K562 (cell line): ENCODE results near the gene CXCL6. TPM values are rescaled to one million over a fixed set of nuclear protein-coding genes. Genes with fewer than 3 reads are reported as not detected.

Source experiments
- CHCHD3 ChIP-seq: fragments of 250-450 bp; sonication (Bioruptor Pico); IDR thresholded peaks from 2 replicates; pipeline ENCODE4 v2.1.2; 2022; ENCODE audit warnings: mild to moderate bottlenecking
- ETV5 ChIP-seq: sonication (generic); formaldehyde crosslinking; IDR thresholded peaks from 2 replicates; pipeline ENCODE4 v1.4.0; 2020; ENCODE audit warnings: low read depth, mild to moderate bottlenecking, missing genetic modification reagents
- FIP1L1 ChIP-seq: fragments of 200-400 bp; formaldehyde crosslinking; IDR thresholded peaks from 2 replicates; pipeline ENCODE4 v1.6.1; 2018; ENCODE audit warnings: mild to moderate bottlenecking, low read depth, low read length; ENCODE audit not compliant: poor library complexity, severe bottlenecking
- FOSL1 ChIP-seq: fragments of 200-800 bp; sonication (Bioruptor generic); conservative IDR thresholded peaks from 2 replicates; pipeline ENCODE4 v1.6.1; 2016; ENCODE audit warnings: missing genetic modification characterization, missing compliant biosample characterization
- GTF2E2 ChIP-seq: fragments of 200-800 bp; sonication (Bioruptor generic); IDR thresholded peaks from 2 replicates; pipeline ENCODE4 v1.6.1; 2016; ENCODE audit warnings: missing genetic modification characterization, missing compliant biosample characterization
- GTF3C2 ChIP-seq: IDR thresholded peaks from 3 replicates; pipeline ENCODE4 v1.6.1; 2011; ENCODE audit warnings: borderline replicate concordance, mild to moderate bottlenecking, moderate library complexity; ENCODE audit not compliant: insufficient read length; ENCODE audit errors: extremely low read depth
- HSF4 ChIP-seq: fragments of 250-450 bp; sonication (Bioruptor Pico); IDR thresholded peaks from 2 replicates; pipeline ENCODE4 v2.1.2; 2022; ENCODE audit warnings: mild to moderate bottlenecking, moderate library complexity, borderline replicate concordance
- KLF16 ChIP-seq: IDR thresholded peaks from 2 replicates; pipeline ENCODE4 v1.6.1; 2016; ENCODE audit warnings: antibody characterized with exemption
- MITF ChIP-seq: IDR thresholded peaks from 2 replicates; pipeline ENCODE4 v1.6.1; 2014; ENCODE audit warnings: antibody characterized with exemption
- NBN ChIP-seq: fragments of 450-650 bp; IDR thresholded peaks from 2 replicates; pipeline ENCODE4 v1.6.1; 2016; ENCODE audit warnings: low read depth, mild to moderate bottlenecking
- NEUROD1 ChIP-seq: fragments of 150-350 bp; IDR thresholded peaks from 2 replicates; pipeline ENCODE4 v1.6.1; 2014; ENCODE audit warnings: borderline replicate concordance, low read length, low read depth; ENCODE audit not compliant: partially characterized antibody
- NONO ChIP-seq, 2 experiments: fragments of 200-400 bp in 1 of 2; fragments of 450-650 bp in 1 of 2; formaldehyde crosslinking in 1 of 2; IDR thresholded peaks; 2 replicates each; pipeline ENCODE4 v1.6.1; 2017; ENCODE audit warnings: low read depth in 2 of 2, mild to moderate bottlenecking in 2 of 2, moderate library complexity in 2 of 2, low read length in 1 of 2
- NUFIP1 ChIP-seq: fragments of 450-650 bp; IDR thresholded peaks from 2 replicates; pipeline ENCODE4 v1.6.1; 2018; ENCODE audit not compliant: partially characterized antibody
- RAD51 ChIP-seq: fragments of 450-650 bp; IDR thresholded peaks from 2 replicates; pipeline ENCODE4 v1.7.1; 2016; ENCODE audit warnings: low read depth, mild to moderate bottlenecking, borderline replicate concordance
- RHOXF2B ChIP-seq: fragments of 250-450 bp; sonication (Bioruptor Pico); conservative IDR thresholded peaks from 2 replicates; pipeline ENCODE4 v1.5.1; 2021
- SMARCE1 ChIP-seq: fragments of 450-650 bp; IDR thresholded peaks from 2 replicates; pipeline ENCODE4 v1.7.1; 2016; ENCODE audit warnings: mild to moderate bottlenecking
- SRSF9 ChIP-seq: fragments of 200-400 bp; formaldehyde crosslinking; IDR thresholded peaks from 2 replicates; pipeline ENCODE4 v1.6.1; 2017; ENCODE audit warnings: low read depth, low read length, borderline replicate concordance
- STAG1 ChIP-seq: sonication (generic); formaldehyde crosslinking; IDR thresholded peaks from 2 replicates; pipeline ENCODE4 v1.5.0; 2020; ENCODE audit warnings: missing genetic modification reagents, borderline replicate concordance
- TBL1XR1 ChIP-seq, 2 experiments: IDR thresholded peaks; 2 replicates each; pipeline ENCODE4 v1.6.1; 2012; ENCODE audit warnings: improper control_type of control experiment in 2 of 2, low read length in 2 of 2, mild to moderate bottlenecking in 1 of 2
- THRB ChIP-seq: fragments of 450-650 bp; formaldehyde crosslinking; conservative IDR thresholded peaks from 2 replicates; pipeline ENCODE4 v1.4.0; 2022; ENCODE audit warnings: mild to moderate bottlenecking, missing genetic modification characterization
- XRCC4 ChIP-seq: IDR thresholded peaks from one replicate; pipeline ENCODE4 v1.6.1; 2011; ENCODE audit not compliant: insufficient read depth, insufficient read length; ENCODE audit errors: extremely low read depth
- ZNF134 ChIP-seq: fragments of 250-450 bp; sonication (Bioruptor Pico); conservative IDR thresholded peaks from 2 replicates; pipeline ENCODE4 v1.4.0; 2020
- ZNF165 ChIP-seq: fragments of 250-450 bp; sonication (Bioruptor Pico); IDR thresholded peaks from 2 replicates; pipeline ENCODE4 v1.4.0; 2020; ENCODE audit warnings: borderline replicate concordance
- ZNF3 ChIP-seq: fragments of 250-450 bp; sonication (Bioruptor Pico); IDR thresholded peaks from 2 replicates; pipeline ENCODE4 v1.5.0; 2021; ENCODE audit warnings: mild to moderate bottlenecking, moderate library complexity
- ZNF76 ChIP-seq: fragments of 250-450 bp; sonication (Bioruptor Pico); IDR thresholded peaks from 2 replicates; pipeline ENCODE4 v1.4.0; 2020; ENCODE audit warnings: mild to moderate bottlenecking, moderate library complexity, borderline replicate concordance
- polyA plus RNA-seq, 8 experiments: library from polyadenylated mRNA; depleted of rRNA in 4 of 8; stranded (reverse) in 5 of 8; unstranded in 3 of 8; fragments of >200 nt; fragmentation: Nextera tagmentation in 2 of 8; fragmentation: Illumina TruSeq in 1 of 8; extraction: Ambion mirVana in 2 of 8; extraction: Trizol in 1 of 8; gene quantifications; 2 replicates each; pipeline versions ENCODE4 v1.2.1 to v1.2.3, GENCODE V29; 2011 to 2014; ENCODE audit warnings: inconsistent platforms in 1 of 8, missing spikeins in 1 of 8
- total RNA-seq, 7 experiments: library from RNA; depleted of rRNA in 6 of 7; stranded (reverse); fragments of >200 nt in 6 of 7; fragmentation: Illumina TruSeq in 2 of 7; extraction: Trizol in 2 of 7; gene quantifications; 2 replicates each; pipeline versions ENCODE4 v1.2.1 to v1.2.3, GENCODE V29; 2011 to 2021; ENCODE audit warnings: low replicate concordance in 1 of 7

Gene CXCL6
- total and polyA plus RNA-seq, 9 of the 15 experiments (the other 6 are each of a cell fraction or from before 2014, with no cell fraction given), result not detected

- TF ChIP-seq ETV5 (CRISPR knock-in tag) (no peak), NBN (0 out of 2 replicates have a peak, but pooled peaks have one; percentile 67), SMARCE1 (peak; percentile 95), FIP1L1 (no peak), NUFIP1 (no peak), TBL1XR1 (IDR thresholded peaks at IDR 0.05; ENCODE audit: low read length in 2 of 2) (peak in 1 of 2 experiments; percentile 87; a peak in 2 of 4 replicates), STAG1 (no peak), NEUROD1 (peak; percentile 19), RAD51 (no peak), GTF2E2 (tag) (no peak), SRSF9 (no peak), XRCC4 (no peak), ZNF3 (CRISPR knock-in tag) (no peak), FOSL1 (peak; percentile 96), ZNF134 (CRISPR knock-in tag) (no peak), NONO (IDR thresholded peaks at IDR 0.05; ENCODE audit: low read depth in 2 of 2, low read length in 1 of 2) (no peak), THRB (CRISPR knock-in tag) (no peak), ZNF165 (CRISPR knock-in tag) (no peak), RHOXF2B (CRISPR knock-in tag) (no peak), MITF (no peak), GTF3C2 (no peak), KLF16 (peak; percentile 91), HSF4 (no peak), CHCHD3 (CRISPR knock-in tag) (no peak), ZNF76 (CRISPR knock-in tag) (no peak)
These were observed 3.7 kb upstream of the CXCL6 start (continued) for GRCh38 chr4:73832651-73833237.
